GM21576 (cell line): Measurements from ENCODE around the gene OSM.

Experiments used
- ATAC-seq: cut with Tn5 transposase; IDR thresholded peaks from one replicate; pipeline ENCODE4 v1.9.1; 2021; ENCODE audit warnings: mild to moderate bottlenecking, moderate library complexity; ENCODE audit not compliant: unreplicated experiment

OSM gene

GRCh38 chr22:30265131-30265720 lies 1.4 kb downstream of the OSM start:
- no peak for ATAC-seq

- no peak for ATAC-seq
Observed at GRCh38 chr22:30263883-30264282, 2.8 kb downstream of the OSM start.

- no peak for ATAC-seq
Observed at GRCh38 chr22:30262917-30263741, 3.5 kb downstream of the OSM start.

GRCh38 chr22:30262112-30262511 lies 4.5 kb downstream of the OSM start:
- ATAC-seq, result no peak

GRCh38 chr22:30261134-30261533 lies 5.5 kb downstream of the OSM start:
- no peak for ATAC-seq

- ATAC-seq, result no peak
Observed at GRCh38 chr22:30260682-30261081, 6.0 kb downstream of the OSM start.

- ATAC-seq, result no peak
Observed at GRCh38 chr22:30260276-30260675, 6.4 kb downstream of the OSM start.

- no peak for ATAC-seq
Observed at GRCh38 chr22:30254314-30254713, 12.3 kb downstream of the OSM start.

- ATAC-seq, result no peak
Observed at GRCh38 chr22:30253205-30253852, 13.3 kb downstream of the OSM start.

GRCh38 chr22:30252411-30253204 lies 14.0 kb downstream of the OSM start:
- ATAC-seq, result no peak

GRCh38 chr22:30251711-30252110 lies 14.9 kb downstream of the OSM start:
- ATAC-seq, result no peak

GRCh38 chr22:30250661-30251267 lies 15.9 kb downstream of the OSM start:
- ATAC-seq, result no peak

GRCh38 chr22:30250039-30250565 lies 16.5 kb downstream of the OSM start:
- ATAC-seq, result no peak

- ATAC-seq, result no peak
Observed at GRCh38 chr22:30249049-30250038, 17.3 kb downstream of the OSM start.

GRCh38 chr22:30248484-30248883 lies 18.2 kb downstream of the OSM start:
- ATAC-seq, result no peak

GRCh38 chr22:30247974-30248373 lies 18.7 kb downstream of the OSM start:
- no peak for ATAC-seq

GRCh38 chr22:30247561-30247960 lies 19.1 kb downstream of the OSM start:
- ATAC-seq, result no peak

- no peak for ATAC-seq
Observed at GRCh38 chr22:30246814-30247376, 19.8 kb downstream of the OSM start.
